DMS53 (cell line): Measurements from ENCODE around the gene WWOX.

Experiments used
- DNase-seq: peaks from one replicate; lab custom pipeline; 2025; lab: John Stamatoyannopoulos, UW

WWOX gene

GRCh38 chr16:78469787-78470186 is 370.3 kb downstream of the WWOX start:
- DNase-seq: no peak

- DNase-seq: no peak
Measured at GRCh38 chr16:78473031-78473699, 373.7 kb downstream of the WWOX start.

- no peak for DNase-seq
Measured at GRCh38 chr16:78474762-78475161, 375.3 kb downstream of the WWOX start.

DNA sequence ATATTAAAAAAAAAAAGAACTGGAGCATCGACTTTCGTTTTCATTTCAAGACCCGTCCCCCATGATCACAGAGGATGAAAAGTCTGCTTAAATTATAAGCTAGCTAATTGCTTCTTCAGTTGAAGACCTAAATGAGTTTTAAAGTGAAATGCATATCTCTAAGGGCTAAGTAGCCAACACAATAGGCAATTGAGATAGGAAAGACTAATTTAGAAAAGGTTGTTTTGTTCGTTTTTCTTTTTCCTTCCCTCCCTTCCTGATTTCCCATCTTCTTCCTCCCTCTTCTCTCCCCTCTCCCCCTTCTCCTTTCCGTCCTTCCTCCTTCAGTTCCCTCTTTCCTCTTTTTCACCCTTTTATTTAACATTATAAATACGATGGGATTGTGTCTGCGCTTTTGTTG is 377.2 kb downstream of the WWOX start:
- DNase-seq: no peak

DNA sequence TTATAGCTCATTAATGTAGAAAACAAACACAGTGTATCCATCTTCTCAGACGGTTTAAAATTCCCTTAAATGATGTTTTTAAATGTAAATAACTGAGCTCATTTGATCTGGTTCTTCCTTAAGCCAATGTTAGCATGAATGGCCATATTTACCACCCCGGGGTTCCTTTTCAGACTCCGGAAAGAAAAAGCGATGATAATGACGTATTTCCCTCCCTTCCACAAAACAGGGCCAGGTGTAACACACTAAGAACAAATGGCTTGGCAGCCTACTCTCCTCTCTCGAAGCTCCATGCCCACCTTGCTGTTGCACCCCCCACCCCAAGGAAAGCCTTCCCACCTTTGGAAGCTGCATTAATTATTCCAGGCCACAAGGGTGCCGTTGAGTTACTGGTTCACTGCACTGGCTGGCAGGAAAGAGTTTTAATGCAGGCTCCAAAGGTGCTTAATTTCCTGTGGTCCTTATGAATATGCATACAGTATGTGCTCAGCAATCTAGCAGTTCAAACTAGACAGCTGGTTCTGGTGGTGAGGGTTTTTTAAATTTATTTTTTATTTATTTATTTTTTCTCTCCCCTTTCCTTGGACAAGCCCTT is 378.9 kb downstream of the WWOX start:
- DNase-seq: no peak

DNA sequence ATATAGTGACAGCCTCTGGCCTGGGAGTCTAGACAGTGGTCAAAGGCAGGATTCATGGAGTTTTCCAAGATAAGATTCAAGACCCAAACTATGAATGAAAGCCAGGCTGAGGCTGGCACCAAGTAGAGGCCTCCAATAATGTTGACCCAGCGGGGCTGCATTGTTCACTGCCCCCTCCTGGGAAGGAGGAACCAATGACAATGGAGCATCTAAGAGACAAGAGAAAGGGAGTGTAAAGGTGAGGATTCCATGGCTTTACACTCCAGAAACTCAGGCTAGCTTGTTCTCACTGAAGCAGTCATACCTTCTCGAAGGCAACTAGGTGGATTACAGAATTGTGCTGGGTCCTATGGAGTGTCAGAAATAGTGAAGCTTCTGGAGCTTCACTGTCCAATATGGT is 380.3 kb downstream of the WWOX start:
- DNase-seq: no peak

DNA sequence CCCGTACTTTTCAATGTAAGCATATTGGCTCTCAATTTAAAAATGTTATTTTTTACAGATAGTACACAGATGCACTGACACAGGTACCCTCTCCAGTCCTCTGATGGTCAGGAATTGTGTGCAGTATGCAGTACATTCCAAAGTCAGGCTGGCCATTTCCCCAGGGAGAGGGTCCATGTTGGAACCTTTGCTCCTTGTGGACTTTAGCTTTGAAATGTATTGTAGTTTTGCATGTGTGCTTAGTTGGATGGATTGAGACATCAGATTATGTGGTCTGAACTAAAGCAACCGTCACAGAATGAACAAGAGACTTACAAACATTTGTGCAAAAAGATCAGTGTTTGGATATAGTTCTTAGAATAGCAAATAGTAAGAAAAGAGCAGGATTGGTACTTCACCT is 381.1 kb downstream of the WWOX start:
- no peak for DNase-seq

DNA sequence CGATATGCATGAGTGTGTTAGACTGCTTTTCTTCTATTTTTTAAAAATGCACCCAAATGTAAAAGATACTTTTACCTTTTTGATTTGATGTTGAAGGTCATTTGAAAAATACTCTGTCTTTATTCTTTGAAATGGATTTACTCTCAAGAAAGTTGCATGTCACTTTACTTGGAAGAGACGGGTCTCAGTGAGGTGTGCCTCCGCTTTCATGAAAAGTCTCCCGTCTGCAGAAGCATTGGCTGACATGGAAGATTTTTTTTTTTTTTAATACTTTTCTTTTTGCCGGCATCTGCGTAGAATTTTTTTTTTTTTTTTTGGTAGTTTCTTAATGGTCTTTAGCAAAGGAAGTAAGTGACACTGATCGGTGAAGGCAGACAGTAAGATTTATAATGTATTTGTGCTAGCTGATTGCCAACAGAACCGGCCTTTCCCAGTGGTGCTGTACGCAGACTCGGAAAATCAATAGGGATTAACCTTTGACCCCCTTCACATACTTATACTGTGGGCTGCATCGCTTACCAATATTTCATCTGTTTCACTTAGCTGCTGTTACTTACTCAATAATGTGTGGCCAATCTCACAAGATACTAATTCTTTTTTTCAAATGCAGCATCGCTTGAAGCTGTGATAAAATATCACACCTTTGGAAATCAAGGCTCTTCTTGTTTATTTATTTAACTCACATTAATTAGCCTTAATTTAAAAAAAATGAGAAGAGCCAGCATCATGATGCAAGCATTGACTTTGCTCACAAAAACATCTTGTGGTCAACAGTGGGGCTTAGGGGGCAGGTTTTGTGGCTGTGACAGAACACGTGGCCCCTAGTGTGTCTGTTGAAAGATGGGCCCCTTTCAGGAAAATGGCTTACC is 383.9 kb downstream of the WWOX start:
- no peak for DNase-seq

DNA sequence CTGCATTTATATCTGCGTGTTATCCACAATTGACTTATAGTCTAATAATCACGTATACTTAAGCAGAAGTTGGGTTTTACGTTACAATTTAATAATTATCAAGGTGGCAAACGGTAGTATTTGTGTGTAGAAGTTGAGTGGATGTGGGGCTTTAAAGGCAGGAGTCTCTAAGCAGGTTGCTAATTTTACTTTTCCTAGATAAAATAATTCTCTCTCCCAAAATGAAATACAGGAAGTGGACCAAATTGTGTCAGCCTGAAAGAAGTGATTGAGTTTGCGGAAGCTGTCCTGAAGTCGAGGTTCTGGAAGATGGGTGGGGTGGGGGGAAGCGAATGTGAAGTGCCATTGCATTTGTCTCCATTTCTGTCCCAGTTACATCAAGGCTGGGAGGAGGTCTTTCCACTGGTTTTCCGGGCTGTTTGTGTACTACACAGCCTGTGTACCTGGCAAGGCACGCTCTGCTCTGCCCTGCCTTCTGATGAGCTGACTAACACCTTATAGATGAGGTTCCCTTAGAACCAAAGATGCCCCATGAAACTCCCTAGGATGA is 385.1 kb downstream of the WWOX start:
- no peak for DNase-seq

DNA sequence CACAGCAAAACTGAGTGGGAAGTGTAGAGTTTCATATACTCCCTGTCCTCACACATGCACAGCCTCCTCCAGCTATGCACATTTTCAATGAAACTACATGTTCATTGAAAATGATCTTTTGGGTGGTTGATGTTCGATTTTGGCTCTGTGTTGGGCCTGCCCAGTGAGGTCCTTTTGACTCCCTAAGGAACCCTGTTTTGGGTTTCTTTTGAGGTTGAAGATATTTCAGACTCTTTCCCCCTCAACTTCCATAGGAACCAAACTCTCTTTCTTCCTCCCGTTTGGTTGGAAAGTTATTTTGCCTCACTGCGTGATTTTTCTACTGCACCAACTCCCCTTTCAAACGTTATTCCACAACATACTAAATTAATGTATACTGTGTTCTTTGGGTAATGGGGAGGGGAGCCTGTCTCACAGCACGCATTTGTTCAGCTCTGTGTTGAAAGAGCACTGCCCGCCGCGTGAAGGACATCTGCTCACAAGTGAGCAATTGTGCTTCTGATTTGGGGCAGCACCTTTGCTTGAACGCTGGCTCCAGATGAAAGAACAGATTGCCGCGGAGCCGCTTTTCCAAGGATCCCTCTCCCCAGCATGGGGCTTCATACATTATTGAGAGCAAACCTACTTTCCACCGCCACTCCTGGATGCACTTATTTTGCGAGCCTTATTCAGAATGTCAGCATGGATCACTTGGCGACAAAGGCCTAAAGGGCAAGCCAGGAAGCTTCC is 385.9 kb downstream of the WWOX start:
- no peak for DNase-seq

GRCh38 chr16:78485917-78486257 is 386.4 kb downstream of the WWOX start:
- no peak for DNase-seq

DNA sequence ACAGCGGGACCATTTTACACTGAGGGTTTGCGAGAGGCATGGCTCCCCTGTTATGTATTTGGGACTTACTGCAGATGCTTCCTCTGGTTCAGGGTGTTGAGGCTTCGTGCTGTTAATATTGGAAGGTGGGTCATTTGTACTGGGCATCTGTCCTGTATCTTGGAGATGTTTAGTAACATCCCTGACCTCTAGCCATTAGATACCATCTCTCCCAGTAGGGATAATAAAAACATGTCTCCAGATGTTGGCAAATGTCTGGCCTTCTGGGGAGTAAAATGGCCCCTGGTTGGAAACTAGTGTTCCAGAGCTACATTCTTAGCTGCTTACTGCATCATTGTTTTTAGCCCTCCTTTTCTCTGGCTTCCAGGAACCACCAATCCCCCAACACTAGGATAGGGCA is 388.0 kb downstream of the WWOX start:
- no peak for DNase-seq

- DNase-seq: no peak
Measured at GRCh38 chr16:78489072-78489471, 389.6 kb downstream of the WWOX start.

DNA sequence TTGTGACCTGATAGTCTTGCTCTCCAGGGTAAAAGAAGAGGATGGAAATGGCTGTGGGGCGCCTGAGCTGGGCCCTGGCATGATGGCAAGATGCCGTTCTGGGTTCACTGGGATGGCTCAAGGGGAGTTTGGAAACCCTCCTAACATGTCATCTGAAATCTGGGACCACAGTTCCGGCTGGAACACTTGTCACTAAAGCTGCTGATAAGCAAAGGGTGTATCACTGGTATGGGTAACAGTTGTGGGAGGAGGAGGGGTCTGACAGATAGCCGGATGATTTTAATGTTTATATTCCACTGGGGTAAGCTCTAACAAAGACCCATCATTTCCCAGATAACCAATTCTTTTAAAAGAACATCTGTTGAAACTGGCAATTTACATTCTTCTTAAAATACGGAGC is 390.2 kb downstream of the WWOX start:
- DNase-seq: no peak

DNA sequence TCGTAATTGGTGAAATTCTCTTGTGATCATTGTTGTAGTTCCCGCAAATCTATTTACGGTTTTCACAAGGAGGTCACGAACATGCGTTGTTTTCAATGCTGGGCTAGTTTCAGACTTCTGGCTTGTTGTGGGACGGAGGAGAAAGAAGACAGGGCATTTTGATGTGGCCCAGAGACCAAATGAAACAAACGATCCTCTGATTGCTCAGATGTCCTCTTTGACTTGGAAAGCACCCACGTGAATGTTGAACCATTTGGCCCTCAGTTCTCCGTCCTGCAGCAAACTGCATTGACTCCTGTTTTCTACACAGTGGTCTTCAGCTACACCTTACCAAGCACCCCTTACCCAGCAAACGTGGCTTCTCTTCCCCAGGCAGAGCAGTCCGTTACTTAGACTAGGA is 391.0 kb downstream of the WWOX start:
- no peak for DNase-seq

DNA sequence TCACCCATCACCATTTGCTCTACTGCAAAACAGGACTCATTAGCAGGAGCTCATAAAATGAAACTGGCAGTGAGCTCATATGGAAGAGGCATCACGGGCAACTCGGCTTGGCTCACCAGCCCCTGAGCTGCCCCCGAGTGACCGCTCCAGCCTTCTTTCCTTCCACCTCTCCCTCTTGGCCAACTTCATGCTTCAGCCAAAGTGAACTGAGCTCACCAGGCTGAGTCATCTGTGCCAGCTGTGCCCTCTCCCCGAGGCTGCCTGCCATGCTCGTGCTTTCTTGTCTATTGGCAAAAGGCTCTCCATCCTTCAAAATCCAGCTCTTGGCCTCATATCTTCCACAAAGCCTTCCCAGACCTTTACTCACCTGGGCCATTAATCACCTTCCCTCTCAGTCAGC is 391.4 kb downstream of the WWOX start:
- no peak for DNase-seq

- DNase-seq: no peak
Measured at GRCh38 chr16:78493573-78493972, 394.1 kb downstream of the WWOX start.

GRCh38 chr16:78494105-78494504 is 394.7 kb downstream of the WWOX start:
- DNase-seq: no peak

GRCh38 chr16:78494674-78495073 is 395.2 kb downstream of the WWOX start:
- DNase-seq: no peak

DNA sequence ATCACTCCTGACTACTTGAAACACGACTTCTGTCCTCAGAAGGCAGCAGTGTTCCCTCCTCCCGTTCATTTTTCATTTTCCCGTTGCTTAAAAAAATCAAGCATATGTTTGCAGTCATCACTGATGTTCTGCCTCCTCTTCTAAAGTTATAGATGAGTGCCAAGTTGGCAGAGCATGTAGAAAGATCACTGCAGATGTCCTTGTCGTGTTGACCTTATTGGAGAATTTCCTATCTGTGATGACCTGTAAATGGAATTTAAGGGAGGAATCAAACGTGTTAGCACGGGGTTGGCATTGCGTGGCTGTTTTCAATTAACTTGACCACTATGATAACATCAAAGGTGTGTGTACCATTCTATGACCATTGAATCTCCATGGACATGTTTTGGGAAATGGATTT is 396.7 kb downstream of the WWOX start:
- DNase-seq: no peak

GRCh38 chr16:78499399-78499798 is 399.9 kb downstream of the WWOX start:
- no peak for DNase-seq

DNA sequence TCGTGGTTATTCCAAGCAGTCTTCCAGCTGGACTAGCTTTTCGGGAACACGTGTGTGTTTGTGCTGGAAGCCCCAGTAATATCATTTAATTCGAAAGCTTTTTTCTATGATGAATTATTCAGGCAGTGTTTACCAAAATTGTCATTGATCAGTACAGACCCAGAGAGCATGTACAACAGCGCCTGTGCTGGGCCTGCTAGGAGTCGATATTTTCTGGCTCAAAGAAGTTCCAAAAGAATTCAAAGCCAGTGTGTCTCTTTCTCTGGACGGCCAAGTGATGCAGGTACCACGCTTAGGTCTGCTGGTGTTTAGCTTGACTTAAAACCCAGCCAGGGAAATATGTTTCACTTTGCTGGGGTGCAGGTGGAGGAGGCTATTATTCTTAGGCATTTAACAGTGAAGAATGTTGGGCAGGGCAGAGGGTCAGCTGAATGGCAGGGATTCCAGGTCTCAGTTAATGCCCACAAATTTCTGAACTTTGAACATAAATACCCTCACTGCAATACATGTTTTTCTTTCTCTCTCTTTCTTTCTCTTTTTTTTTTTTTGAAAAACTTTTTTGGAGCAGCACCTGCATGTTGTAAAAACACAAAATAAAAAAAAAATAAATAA is 401.3 kb downstream of the WWOX start:
- DNase-seq: no peak
